Measurements from ENCODE around the gene PPP2R1B.

GRCh38 chr11:111737444-111738210 lies 28.6 kb downstream of the PPP2R1B start:
- TF ChIP-seq REST (IDR thresholded peaks at IDR 0.05; ENCODE audit: borderline replicate concordance) = no peak
- TF ChIP-seq CTCF (IDR thresholded peaks at IDR 0.05; ENCODE audit: poor library complexity, severe bottlenecking) = no peak
- TF ChIP-seq POLR2AphosphoS5 (IDR thresholded peaks at IDR 0.05) = no peak
- TF ChIP-seq EZH2 (IDR thresholded peaks at IDR 0.05; ENCODE audit: borderline replicate concordance, insufficient read depth, low read length, poor library complexity, severe bottlenecking) = no peak
- no peak for TF ChIP-seq EP300 (conservative IDR thresholded peaks at IDR 0.05; ENCODE audit: poor library complexity, severe bottlenecking)
- TF ChIP-seq MXI1 (conservative IDR thresholded peaks at IDR 0.05; ENCODE audit: poor library complexity, severe bottlenecking) = no peak
- TF ChIP-seq RAD21 (conservative IDR thresholded peaks at IDR 0.05) = no peak

Data from neural cell (in vitro differentiated cells).